HS-27A (cell line): ENCODE results near the gene YTHDF2.
"Not testable (repeated sequence)": the region's sequence is repeated elsewhere in the genome, so short reads cannot be mapped to it uniquely, and the experiment has no call there.

Source experiments
- DNase-seq: peaks from one replicate; pipeline ENCODE4 v3.0.0-alpha.2; 2012; ENCODE audit warnings: low read depth, missing footprints

Gene YTHDF2

GRCh38 chr1:28759257-28759656, 22.5 kb downstream of the YTHDF2 start:
- no peak for DNase-seq

GRCh38 chr1:28761189-28761588, 24.4 kb downstream of the YTHDF2 start:
- no peak for DNase-seq

GRCh38 chr1:28766532-28767183, 29.9 kb downstream of the YTHDF2 start:
- DNase-seq = no peak

GRCh38 chr1:28770601-28771165, 33.9 kb downstream of the YTHDF2 start:
- no peak for DNase-seq

- not testable (repeated sequence) for DNase-seq
Observed at GRCh38 chr1:28771921-28772320, 35.2 kb downstream of the YTHDF2 start.

GRCh38 chr1:28773105-28773504, 36.4 kb downstream of the YTHDF2 start:
- DNase-seq = no peak

- no peak for DNase-seq
Observed at GRCh38 chr1:28775121-28775942, 38.6 kb downstream of the YTHDF2 start.

GRCh38 chr1:28776341-28776740, 39.6 kb downstream of the YTHDF2 start:
- DNase-seq = no peak

- no peak for DNase-seq
Observed at GRCh38 chr1:28778021-28778420, 41.3 kb downstream of the YTHDF2 start.

- DNase-seq = no peak
Observed at GRCh38 chr1:28779751-28780408, 43.1 kb downstream of the YTHDF2 start.

GRCh38 chr1:28781305-28781704, 44.6 kb downstream of the YTHDF2 start:
- no peak for DNase-seq

GRCh38 chr1:28782011-28782410, 45.3 kb downstream of the YTHDF2 start:
- DNase-seq = no peak

- DNase-seq = no peak
Observed at GRCh38 chr1:28783363-28783762, 46.6 kb downstream of the YTHDF2 start.

- no peak for DNase-seq
Observed at GRCh38 chr1:28789412-28789811, 52.7 kb downstream of the YTHDF2 start.

GRCh38 chr1:28789816-28790215, 53.1 kb downstream of the YTHDF2 start:
- no peak for DNase-seq

GRCh38 chr1:28790377-28791035, 53.8 kb downstream of the YTHDF2 start:
- no peak for DNase-seq

- DNase-seq = not testable (repeated sequence)
Observed at GRCh38 chr1:28791929-28792328, 55.2 kb downstream of the YTHDF2 start.

GRCh38 chr1:28792644-28793121, 55.9 kb downstream of the YTHDF2 start:
- DNase-seq = no peak

GRCh38 chr1:28794582-28794981, 57.8 kb downstream of the YTHDF2 start:
- not testable (repeated sequence) for DNase-seq

GRCh38 chr1:28796352-28797211, 59.8 kb downstream of the YTHDF2 start:
- no peak for DNase-seq

- DNase-seq = no peak
Observed at GRCh38 chr1:28800324-28800723, 63.6 kb downstream of the YTHDF2 start.
